Mammary microvascular endothelial cell (primary cell): ENCODE measurements around the gene SLITRK6. TPM values are rescaled to one million over a fixed set of nuclear protein-coding genes. Genes with fewer than 3 reads are reported as not detected.

Experiments
- total RNA-seq: library from RNA; depleted of rRNA; stranded (reverse); fragments of >200 nt; gene quantifications from 2 replicates; pipeline ENCODE4 v1.2.3, GENCODE V29; 2015

SLITRK6 gene
- total RNA-seq: not detected in 2 replicates

DNA sequence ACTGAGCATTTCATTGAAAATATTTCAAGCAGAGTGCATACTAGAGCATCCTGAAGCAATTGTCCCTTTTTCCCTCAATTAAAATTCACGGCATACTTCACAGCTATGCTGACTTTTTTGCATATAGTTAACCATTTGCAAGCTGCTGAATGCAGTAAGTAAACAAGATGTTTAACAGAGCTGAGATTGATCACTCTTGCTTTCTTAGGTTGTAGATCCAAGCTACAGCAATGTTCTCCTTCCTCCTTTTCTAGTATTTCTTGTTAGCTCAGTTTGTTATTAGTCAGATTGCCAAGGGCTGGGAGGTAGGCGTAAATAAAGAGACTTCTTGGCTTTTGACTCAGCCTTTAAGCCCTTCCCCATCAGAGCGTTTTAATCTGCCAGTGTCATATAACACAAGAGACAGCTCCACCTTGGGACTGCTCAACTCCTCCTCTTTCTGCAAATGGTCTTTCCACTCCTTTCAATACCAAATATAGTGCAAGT, at the start of gene SLITRK6:
Gene SLITRK6, minus strand, starts transcription at position 323 of the 486 bp plus-strand sequence. CDS start 2,911 bp downstream, outside the sequence.

